ENCODE results near the gene AFG3L2. TPM values are rescaled to one million over a fixed set of nuclear protein-coding genes. Genes with fewer than 3 reads are reported as not detected.
A peak's percentile ranks its signal among the peaks of the same experiment; 100 is the strongest.

AFG3L2 gene
- total and polyA plus RNA-seq, 4 donors: 16.4 to 41.3 (median 33.8) TPM

DNA sequence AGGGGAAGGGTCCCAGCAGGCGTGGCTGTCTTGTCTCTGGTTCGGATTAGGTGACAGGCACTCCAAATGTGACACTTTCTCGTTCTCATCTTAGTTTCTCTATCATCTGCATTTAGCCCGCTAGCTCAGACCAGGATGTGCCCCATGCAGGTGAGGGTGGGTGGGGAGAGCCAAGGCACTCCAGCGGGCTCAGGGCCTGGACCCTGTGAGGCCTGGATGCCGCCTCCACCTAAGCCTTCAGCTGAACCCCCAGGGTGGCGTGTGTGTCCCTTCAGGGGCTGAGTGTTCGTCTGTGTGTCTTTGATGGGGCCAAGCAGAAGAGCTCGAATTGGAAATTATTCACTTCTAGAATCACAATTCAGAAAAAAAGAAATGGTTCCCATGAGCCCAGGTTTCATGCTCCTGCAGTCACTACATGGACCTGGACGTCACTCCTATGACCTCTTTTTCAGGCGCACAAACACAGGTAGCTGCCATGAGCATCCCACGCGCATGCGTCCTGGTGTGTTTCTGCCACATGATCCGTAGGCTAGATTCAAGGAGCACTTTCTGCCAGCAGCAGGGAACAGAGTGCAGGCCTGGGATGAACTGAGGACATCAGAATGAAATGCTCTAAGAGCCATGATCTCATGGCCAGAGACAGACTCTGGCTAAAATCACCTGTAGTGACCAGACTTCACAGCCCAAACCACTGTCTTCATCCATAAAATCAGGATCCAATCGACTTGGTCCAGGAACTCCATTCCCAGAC lies 97.1 kb downstream of the AFG3L2 start:
- TF ChIP-seq, protein P1, sequence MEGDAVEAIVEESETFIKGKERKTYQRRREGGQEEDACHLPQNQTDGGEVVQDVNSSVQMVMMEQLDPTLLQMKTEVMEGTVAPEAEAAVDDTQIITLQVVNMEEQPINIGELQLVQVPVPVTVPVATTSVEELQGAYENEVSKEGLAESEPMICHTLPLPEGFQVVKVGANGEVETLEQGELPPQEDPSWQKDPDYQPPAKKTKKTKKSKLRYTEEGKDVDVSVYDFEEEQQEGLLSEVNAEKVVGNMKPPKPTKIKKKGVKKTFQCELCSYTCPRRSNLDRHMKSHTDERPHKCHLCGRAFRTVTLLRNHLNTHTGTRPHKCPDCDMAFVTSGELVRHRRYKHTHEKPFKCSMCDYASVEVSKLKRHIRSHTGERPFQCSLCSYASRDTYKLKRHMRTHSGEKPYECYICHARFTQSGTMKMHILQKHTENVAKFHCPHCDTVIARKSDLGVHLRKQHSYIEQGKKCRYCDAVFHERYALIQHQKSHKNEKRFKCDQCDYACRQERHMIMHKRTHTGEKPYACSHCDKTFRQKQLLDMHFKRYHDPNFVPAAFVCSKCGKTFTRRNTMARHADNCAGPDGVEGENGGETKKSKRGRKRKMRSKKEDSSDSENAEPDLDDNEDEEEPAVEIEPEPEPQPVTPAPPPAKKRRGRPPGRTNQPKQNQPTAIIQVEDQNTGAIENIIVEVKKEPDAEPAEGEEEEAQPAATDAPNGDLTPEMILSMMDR (IDR thresholded peaks at IDR 0.05; ENCODE audit: control extremely low read depth, extremely low read depth): no peak
- no peak for DNase-seq
- Histone ChIP-seq H3K27me3 (ENCODE audit: control insufficient read depth in 3 of 3, insufficient read depth in 3 of 3, low read length in 2 of 3) (peaks cover 0 to 10% (median 0%) of the 10 kb centered on the region in 3 donors), H3K4me1 (ENCODE audit: control insufficient read depth in 5 of 5, insufficient read depth in 5 of 5, low read length in 5 of 5) (peaks cover 0 to 22% (median 5%) of the 10 kb centered on the region in 5 donors), H3K4me3 (no peak overlapping the region), H3K27ac (ENCODE audit: low read depth in 1 of 2, low read length in 1 of 2) (peak overlapping the region; percentile 87 to 95), H3K36me3 (ENCODE audit: control insufficient read depth in 4 of 4, insufficient read depth in 4 of 4, low read length in 4 of 4) (no peaks in the 10 kb centered on the region), H3K9me3 (ENCODE audit: control insufficient read depth in 4 of 4, insufficient read depth in 3 of 4, low read length in 3 of 4) (no peaks in the 10 kb centered on the region), H3K9ac (ENCODE audit: insufficient read depth in 1 of 2, low read length in 2 of 2) (peak overlapping the region in 1 of 2 donors; percentile 89)
- ATAC-seq (ENCODE audit: insufficient read depth, low FRiP score): no peak
- 89 to 95% methylated on average over 16 of the region's 16 CpGs for WGBS, 2 donors

Small RNA genes within 50 kb of the gene (small RNA-seq; reads per million reads assigned to genes)
- not detected for gene RNU6-170P (ENCODE audit: low replicate concordance)
- not detected for gene RNU7-129P (ENCODE audit: low replicate concordance)

Other genes with a start within 250 kb of the AFG3L2 start
- 1 to 10 TPM in 1 of 2 donors, not detected in 1; 1.2 TPM for gene CIDEA, start 122.9 kb downstream of the AFG3L2 start, total RNA-seq
- not detected for gene CIDEA, start 122.9 kb downstream of the AFG3L2 start, polyA plus RNA-seq
- 100 to 1,000 TPM in 1 of 2 donors, 10 to 100 TPM in 1; 57.8 to 157 TPM for gene TUBB6, start 69.0 kb downstream of the AFG3L2 start, total RNA-seq
- 100 to 1,000 TPM in 1 of 2 donors, 10 to 100 TPM in 1; 77.2 to 142 TPM for gene TUBB6, start 69.0 kb downstream of the AFG3L2 start, polyA plus RNA-seq
- gene PRELID3A, start 30.7 kb upstream of the AFG3L2 start, total RNA-seq: 1 to 10 TPM; 1.9 to 4.0 TPM
- 1 to 10 TPM; 2.3 to 2.9 TPM for gene PRELID3A, start 30.7 kb upstream of the AFG3L2 start, polyA plus RNA-seq

Data from lung (tissue), 13 donors.